Panc1 (cell line): ENCODE results near the gene KEL. TPM values are rescaled to one million over a fixed set of nuclear protein-coding genes. Genes with fewer than 3 reads are reported as not detected.

Experiments used
- ATAC-seq: fragments of 200-7000 bp; cut with Tn5 transposase; 2 replicates; pipeline ENCODE4 v1.9.1; 2020; ENCODE audit warnings: mild to moderate bottlenecking, moderate library complexity
- BruUV-seq: library from RNA; stranded (reverse); fragments of 400-500 nt; replicated peaks from 2 replicates; lab custom pipeline; 2021; lab: Mats Ljungman, UMichigan
- CTCF ChIA-PET: fragments of 300-600 bp; sonication (Branson Sonifier 250); formaldehyde crosslinking; loops from one replicate; lab custom pipeline; 2022; ENCODE audit warnings: antibody characterized with exemption; lab: Charles Lee
- POLR2A ChIA-PET: fragments of 300-600 bp; sonication (Branson Sonifier 250); formaldehyde crosslinking; loops from one replicate; lab custom pipeline; 2022; ENCODE audit warnings: antibody characterized with exemption; lab: Charles Lee
- DNase-seq: peaks from one replicate; pipeline ENCODE4 v3.0.0-alpha.2; 2010; ENCODE audit warnings: low read depth, low spot score
- H3K27ac ChIP-seq: 2 replicates; pipeline ENCODE4 v1.5.1; 2011; ENCODE audit warnings: mild to moderate bottlenecking, low read length, inconsistent platforms
- H3K27me3 ChIP-seq: fragments of 200-500 bp; sonication (Bioruptor generic); 2 replicates; pipeline ENCODE4 v1.6.0; 2014; ENCODE audit warnings: low read length, inconsistent platforms; ENCODE audit not compliant: control insufficient read depth, insufficient read depth
- H3K36me3 ChIP-seq: fragments of 200-500 bp; sonication (Bioruptor generic); 2 replicates; pipeline ENCODE4 v1.5.1; 2014; ENCODE audit warnings: inconsistent platforms, mild to moderate bottlenecking, low read length, moderate library complexity; ENCODE audit not compliant: control insufficient read depth, insufficient read depth
- H3K4me1 ChIP-seq: 2 replicates; pipeline ENCODE4 v1.5.1; 2011; ENCODE audit warnings: inconsistent platforms, mild to moderate bottlenecking, low read length, moderate library complexity; ENCODE audit not compliant: control insufficient read depth, insufficient read depth
- H3K4me3 ChIP-seq, 2 experiments: 2 replicates each; pipeline ENCODE4 v1.5.1; 2011 to 2012; ENCODE audit warnings: low read depth in 2 of 2, low read length in 2 of 2, mild to moderate bottlenecking in 2 of 2, inconsistent platforms in 1 of 2, moderate library complexity in 1 of 2
- H3K9me3 ChIP-seq: fragments of 200-500 bp; sonication (Bioruptor generic); 2 replicates; pipeline ENCODE4 v1.5.1; 2014; ENCODE audit warnings: low read depth, mild to moderate bottlenecking, inconsistent platforms, low read length, moderate library complexity; ENCODE audit not compliant: control insufficient read depth, insufficient read depth
- POLR2AphosphoS5 ChIP-seq: IDR thresholded peaks from 2 replicates; pipeline ENCODE4 v1.6.1; 2012; ENCODE audit warnings: mild to moderate bottlenecking, low read depth, low read length, moderate library complexity
- SIN3A ChIP-seq: IDR thresholded peaks from 2 replicates; pipeline ENCODE4 v1.6.1; 2012; ENCODE audit warnings: low read depth, mild to moderate bottlenecking, low read length, moderate library complexity, borderline replicate concordance; ENCODE audit not compliant: insufficient read depth
- TCF7L2 ChIP-seq: IDR thresholded peaks from 2 replicates; pipeline ENCODE4 v1.6.1; 2011; ENCODE audit warnings: mild to moderate bottlenecking, low read depth, low read length, inconsistent platforms
- in situ Hi-C: cut with HindIII; loops from 2 replicates; pipeline ENCODE4 v1.10.0; 2016; ENCODE audit warnings: low sequenced_read_pairs, low pct_unique_long_range_greater_than_20kb
- intact Hi-C: fragments of 100-400 bp; cut with micrococcal nuclease; formaldehyde crosslinking; loops from one replicate; pipeline ENCODE4 v1.10.0; 2022; ENCODE audit not compliant: unreplicated experiment
- total RNA-seq: library from RNA; stranded (reverse); gene quantifications from one replicate; pipeline ENCODE4 v1.2.1, GENCODE V29; 2021; ENCODE audit not compliant: unreplicated experiment
- TF ChIP-seq, protein P1 (sequence below): fragments of 450-650 bp; IDR thresholded peaks from 2 replicates; pipeline ENCODE4 v1.5.1; 2017; ENCODE audit warnings: mild to moderate bottlenecking
- TF ChIP-seq, protein P2 (sequence below), 2 experiments: IDR thresholded peaks; 2 replicates each; pipeline ENCODE4 v1.6.1; 2011 to 2012; ENCODE audit warnings: low read depth in 2 of 2, control low read depth in 1 of 2, low read length in 1 of 2, mild to moderate bottlenecking in 1 of 2, moderate library complexity in 1 of 2; ENCODE audit not compliant: insufficient read depth in 1 of 2

The KEL gene
- total RNA-seq, 1 experiment from 2014 or later: 0.44 TPM

DNA sequence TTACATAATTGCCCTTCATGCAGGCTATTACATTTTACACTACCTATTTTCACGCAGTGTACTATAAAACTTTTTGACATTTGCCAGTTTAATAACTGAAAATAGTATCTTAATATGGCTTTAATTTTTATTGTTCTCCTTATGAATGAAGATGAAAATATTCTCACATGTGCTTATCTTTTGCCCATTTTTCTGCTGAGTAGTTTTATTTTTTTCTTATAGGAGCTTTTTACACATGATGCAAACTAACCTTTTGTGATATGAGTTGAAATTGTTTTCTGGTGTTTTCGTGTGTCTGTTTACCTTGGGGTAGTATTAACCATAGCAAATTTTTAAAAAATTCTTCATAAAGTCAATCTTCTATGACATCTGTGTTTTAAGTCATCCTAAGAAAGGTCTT, 38.5 kb upstream of the KEL start:
- Histone ChIP-seq H3K4me3 (no peak overlapping the region), H3K4me1 (no peaks in the 10 kb centered on the region), H3K9me3 (no peaks in the 10 kb centered on the region), H3K27me3 (peaks cover 6% of the 10 kb centered on the region; the same call in 1 of the 2 replicates), H3K27ac (no peak overlapping the region), H3K36me3 (no peaks in the 10 kb centered on the region)
- BruUV-seq: no TSS peak
- no peak for DNase-seq
- no peak for ATAC-seq
- TF ChIP-seq POLR2AphosphoS5: no peak
- TF ChIP-seq TCF7L2: no peak
- TF ChIP-seq, protein P1, sequence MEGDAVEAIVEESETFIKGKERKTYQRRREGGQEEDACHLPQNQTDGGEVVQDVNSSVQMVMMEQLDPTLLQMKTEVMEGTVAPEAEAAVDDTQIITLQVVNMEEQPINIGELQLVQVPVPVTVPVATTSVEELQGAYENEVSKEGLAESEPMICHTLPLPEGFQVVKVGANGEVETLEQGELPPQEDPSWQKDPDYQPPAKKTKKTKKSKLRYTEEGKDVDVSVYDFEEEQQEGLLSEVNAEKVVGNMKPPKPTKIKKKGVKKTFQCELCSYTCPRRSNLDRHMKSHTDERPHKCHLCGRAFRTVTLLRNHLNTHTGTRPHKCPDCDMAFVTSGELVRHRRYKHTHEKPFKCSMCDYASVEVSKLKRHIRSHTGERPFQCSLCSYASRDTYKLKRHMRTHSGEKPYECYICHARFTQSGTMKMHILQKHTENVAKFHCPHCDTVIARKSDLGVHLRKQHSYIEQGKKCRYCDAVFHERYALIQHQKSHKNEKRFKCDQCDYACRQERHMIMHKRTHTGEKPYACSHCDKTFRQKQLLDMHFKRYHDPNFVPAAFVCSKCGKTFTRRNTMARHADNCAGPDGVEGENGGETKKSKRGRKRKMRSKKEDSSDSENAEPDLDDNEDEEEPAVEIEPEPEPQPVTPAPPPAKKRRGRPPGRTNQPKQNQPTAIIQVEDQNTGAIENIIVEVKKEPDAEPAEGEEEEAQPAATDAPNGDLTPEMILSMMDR: no peak
- TF ChIP-seq, protein P2, sequence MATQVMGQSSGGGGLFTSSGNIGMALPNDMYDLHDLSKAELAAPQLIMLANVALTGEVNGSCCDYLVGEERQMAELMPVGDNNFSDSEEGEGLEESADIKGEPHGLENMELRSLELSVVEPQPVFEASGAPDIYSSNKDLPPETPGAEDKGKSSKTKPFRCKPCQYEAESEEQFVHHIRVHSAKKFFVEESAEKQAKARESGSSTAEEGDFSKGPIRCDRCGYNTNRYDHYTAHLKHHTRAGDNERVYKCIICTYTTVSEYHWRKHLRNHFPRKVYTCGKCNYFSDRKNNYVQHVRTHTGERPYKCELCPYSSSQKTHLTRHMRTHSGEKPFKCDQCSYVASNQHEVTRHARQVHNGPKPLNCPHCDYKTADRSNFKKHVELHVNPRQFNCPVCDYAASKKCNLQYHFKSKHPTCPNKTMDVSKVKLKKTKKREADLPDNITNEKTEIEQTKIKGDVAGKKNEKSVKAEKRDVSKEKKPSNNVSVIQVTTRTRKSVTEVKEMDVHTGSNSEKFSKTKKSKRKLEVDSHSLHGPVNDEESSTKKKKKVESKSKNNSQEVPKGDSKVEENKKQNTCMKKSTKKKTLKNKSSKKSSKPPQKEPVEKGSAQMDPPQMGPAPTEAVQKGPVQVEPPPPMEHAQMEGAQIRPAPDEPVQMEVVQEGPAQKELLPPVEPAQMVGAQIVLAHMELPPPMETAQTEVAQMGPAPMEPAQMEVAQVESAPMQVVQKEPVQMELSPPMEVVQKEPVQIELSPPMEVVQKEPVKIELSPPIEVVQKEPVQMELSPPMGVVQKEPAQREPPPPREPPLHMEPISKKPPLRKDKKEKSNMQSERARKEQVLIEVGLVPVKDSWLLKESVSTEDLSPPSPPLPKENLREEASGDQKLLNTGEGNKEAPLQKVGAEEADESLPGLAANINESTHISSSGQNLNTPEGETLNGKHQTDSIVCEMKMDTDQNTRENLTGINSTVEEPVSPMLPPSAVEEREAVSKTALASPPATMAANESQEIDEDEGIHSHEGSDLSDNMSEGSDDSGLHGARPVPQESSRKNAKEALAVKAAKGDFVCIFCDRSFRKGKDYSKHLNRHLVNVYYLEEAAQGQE (IDR thresholded peaks at IDR 0.05; ENCODE audit: insufficient read depth in 1 of 2, low read depth in 2 of 2, low read length in 1 of 2): no peak
- TF ChIP-seq SIN3A: no peak
- ChIA-PET CTCF (interaction anchor here (0.7 kb wide), 1 partner anchor 127 kb away, joined by 3 read pairs; no protein-coding TSS in a partner anchor), POLR2A (no interaction called here)
- intact Hi-C loops: loop anchor here (5.0 to 10.0 kb wide), 2 partner anchors 366 to 398 kb away; no protein-coding TSS in a partner anchor
- in situ Hi-C loops: loop anchor here (25.0 kb wide), 1 partner anchor 212 kb away; the partner anchor contains the start of gene TAS2R40

- intact Hi-C loops (loop anchor here (5.0 to 10.0 kb wide), 2 partner anchors 365 to 397 kb away; no protein-coding TSS in a partner anchor), in situ Hi-C loops (loop anchor here (25.0 kb wide), 1 partner anchor 213 kb away; the partner anchor contains the start of gene TAS2R40)
- Histone ChIP-seq H3K36me3 (no peaks in the 10 kb centered on the region), H3K27me3 (peaks cover 2% of the 10 kb centered on the region; the same call in 1 of the 2 replicates), H3K27ac (no peak overlapping the region), H3K4me3 (no peak overlapping the region), H3K4me1 (no peaks in the 10 kb centered on the region), H3K9me3 (no peaks in the 10 kb centered on the region)
- no peak for DNase-seq
- ChIA-PET POLR2A (no interaction called here), CTCF (interaction anchor here (0.5 to 0.6 kb wide), 2 partner anchors 119 to 127 kb away, joined by 3 read pairs; no protein-coding TSS in a partner anchor)
- ATAC-seq: no peak
- BruUV-seq: no TSS peak
- TF ChIP-seq TCF7L2 (no peak), SIN3A (no peak), POLR2AphosphoS5 (no peak)
- TF ChIP-seq, protein P2 (IDR thresholded peaks at IDR 0.05; ENCODE audit: insufficient read depth in 1 of 2, low read depth in 2 of 2, low read length in 1 of 2): no peak
- TF ChIP-seq, protein P1: no peak
Measured at GRCh38 chr7:142999793-143000192, 37.6 kb upstream of the KEL start.
